ENCODE measurements around the gene NRF1. TPM values are rescaled to one million over a fixed set of nuclear protein-coding genes. Genes with fewer than 3 reads are reported as not detected.

Gene NRF1
- polyA plus RNA-seq, 2 of the 4 experiments (the other 2 are of a cell fraction), result 11.2 to 18.5 TPM

DNA sequence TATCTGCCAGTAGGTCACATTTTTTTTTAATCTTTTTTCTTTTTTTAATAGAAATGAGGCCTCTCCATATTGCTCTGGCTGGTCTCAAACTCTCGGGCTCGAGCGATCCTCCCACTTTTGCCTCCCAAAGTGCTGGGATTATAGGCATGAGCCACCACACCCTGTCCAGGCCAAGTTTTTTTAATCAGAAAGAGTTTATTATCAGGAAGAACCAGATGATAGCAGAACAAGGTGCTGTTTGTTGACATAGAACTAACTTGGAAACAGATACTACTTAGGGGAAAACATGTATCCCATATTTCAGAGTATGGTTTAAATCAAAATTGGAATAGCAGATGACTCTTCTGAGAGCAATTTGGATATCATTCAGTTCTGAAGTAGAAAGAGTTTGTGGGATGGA is 118.6 kb downstream of the NRF1 start (continued):
- no peak for TF ChIP-seq RFX5 (IDR thresholded peaks at IDR 0.05)

DNA sequence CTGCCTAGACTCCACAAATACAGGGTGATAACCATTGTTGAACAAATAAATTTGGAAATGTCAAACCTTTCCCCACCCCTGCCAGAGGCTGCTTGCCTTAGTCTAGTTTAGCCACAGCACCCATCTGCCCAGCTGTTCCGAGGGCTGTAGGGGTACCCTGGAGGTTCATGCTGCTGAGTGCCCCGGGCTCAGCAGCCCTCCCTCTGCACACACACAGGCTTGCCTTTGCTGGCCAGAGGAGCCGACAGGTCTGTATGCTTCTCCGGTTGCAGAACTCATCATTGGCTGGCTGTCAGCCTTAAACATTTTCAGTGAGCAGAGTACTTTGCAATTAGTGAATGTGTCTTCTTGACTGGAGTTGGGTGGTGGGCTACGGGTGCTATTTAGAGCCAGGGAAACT is 122.9 kb downstream of the NRF1 start:
- no peak overlapping the region for H3K4me2 ChIP-seq
- no peaks in the 10 kb centered on the region for H3K4me1 ChIP-seq
- H3K4me3 ChIP-seq, result no peak overlapping the region
- H3K27ac ChIP-seq, result no peak overlapping the region
- POLR2A ChIA-PET, result no interaction called here
- peak in 1 of 2 experiments; percentile 23; a peak in 1 of 6 replicates for ATAC-seq
- WGBS (ENCODE audit: missing lambda C conversion rate), result 94% methylated on average over 5 of the region's 5 CpGs
- H3K9me3 ChIP-seq, result no peaks in the 10 kb centered on the region
- no peak for DNase-seq (ENCODE audit: low read depth in 1 of 2, low spot score in 1 of 2)
- CTCF ChIA-PET, result interaction anchor here (0.7 to 0.9 kb wide), 2 partner anchors 69 to 276 kb away, joined by 3 read pairs; no protein-coding TSS in a partner anchor
- no peak for FAIRE-seq
- TF ChIP-seq, protein P1, sequence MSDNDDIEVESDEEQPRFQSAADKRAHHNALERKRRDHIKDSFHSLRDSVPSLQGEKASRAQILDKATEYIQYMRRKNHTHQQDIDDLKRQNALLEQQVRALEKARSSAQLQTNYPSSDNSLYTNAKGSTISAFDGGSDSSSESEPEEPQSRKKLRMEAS (IDR thresholded peaks at IDR 0.05), result no peak
- no peak for TF ChIP-seq EP300 (IDR thresholded peaks at IDR 0.05)
- no peak for TF ChIP-seq RCOR1 (IDR thresholded peaks at IDR 0.05; ENCODE audit: low read depth, low read length)
- no peak for TF ChIP-seq ESRRA (IDR thresholded peaks at IDR 0.05; ENCODE audit: borderline replicate concordance, low read length)

DNA sequence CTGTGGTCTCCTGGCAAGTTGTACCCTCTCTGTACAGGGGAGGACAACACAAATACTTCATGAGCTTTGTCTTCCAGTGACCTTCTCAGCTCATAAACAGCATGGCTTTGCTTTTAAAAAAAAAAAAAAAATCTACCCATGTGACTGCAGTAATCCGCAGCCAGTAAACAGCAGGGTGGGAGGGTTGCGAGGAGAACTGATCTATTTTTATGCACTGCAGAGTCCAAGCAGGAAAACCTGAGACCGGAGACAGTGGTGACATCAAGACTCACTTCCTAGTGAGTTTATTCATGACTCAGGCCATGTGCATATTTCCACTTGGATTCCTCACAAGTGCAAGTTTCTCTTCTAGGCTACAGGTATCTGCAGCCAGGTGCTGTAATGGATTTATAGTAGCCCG is 127.9 kb downstream of the NRF1 start:
- DNase-seq (ENCODE audit: low read depth in 1 of 2, low spot score in 1 of 2) (no peak), ATAC-seq (no peak), FAIRE-seq (no peak)
- WGBS (ENCODE audit: missing lambda C conversion rate), result 82% methylated on average over 4 of the region's 4 CpGs
- Histone ChIP-seq H3K4me3 (no peak overlapping the region), H3K4me1 (no peaks in the 10 kb centered on the region), H3K27ac (no peak overlapping the region), H3K4me2 (no peak overlapping the region), H3K9me3 (no peaks in the 10 kb centered on the region)
- TF ChIP-seq, protein P1 (IDR thresholded peaks at IDR 0.05), result no peak
- TF ChIP-seq HOXA7 (CRISPR knock-in tag; IDR thresholded peaks at IDR 0.05) (no peak), NFE2L2 (conservative IDR thresholded peaks at IDR 0.05; ENCODE audit: low read length) (no peak), SREBF2 (IDR thresholded peaks at IDR 0.05) (no peak), JUN (IDR thresholded peaks at IDR 0.05) (no peak)
- TF ChIP-seq, protein P2, sequence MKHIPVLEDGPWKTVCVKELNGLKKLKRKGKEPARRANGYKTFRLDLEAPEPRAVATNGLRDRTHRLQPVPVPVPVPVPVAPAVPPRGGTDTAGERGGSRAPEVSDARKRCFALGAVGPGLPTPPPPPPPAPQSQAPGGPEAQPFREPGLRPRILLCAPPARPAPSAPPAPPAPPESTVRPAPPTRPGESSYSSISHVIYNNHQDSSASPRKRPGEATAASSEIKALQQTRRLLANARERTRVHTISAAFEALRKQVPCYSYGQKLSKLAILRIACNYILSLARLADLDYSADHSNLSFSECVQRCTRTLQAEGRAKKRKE (CRISPR knock-in tag; IDR thresholded peaks at IDR 0.05; ENCODE audit: low read depth), result no peak
- TF ChIP-seq, protein P3, sequence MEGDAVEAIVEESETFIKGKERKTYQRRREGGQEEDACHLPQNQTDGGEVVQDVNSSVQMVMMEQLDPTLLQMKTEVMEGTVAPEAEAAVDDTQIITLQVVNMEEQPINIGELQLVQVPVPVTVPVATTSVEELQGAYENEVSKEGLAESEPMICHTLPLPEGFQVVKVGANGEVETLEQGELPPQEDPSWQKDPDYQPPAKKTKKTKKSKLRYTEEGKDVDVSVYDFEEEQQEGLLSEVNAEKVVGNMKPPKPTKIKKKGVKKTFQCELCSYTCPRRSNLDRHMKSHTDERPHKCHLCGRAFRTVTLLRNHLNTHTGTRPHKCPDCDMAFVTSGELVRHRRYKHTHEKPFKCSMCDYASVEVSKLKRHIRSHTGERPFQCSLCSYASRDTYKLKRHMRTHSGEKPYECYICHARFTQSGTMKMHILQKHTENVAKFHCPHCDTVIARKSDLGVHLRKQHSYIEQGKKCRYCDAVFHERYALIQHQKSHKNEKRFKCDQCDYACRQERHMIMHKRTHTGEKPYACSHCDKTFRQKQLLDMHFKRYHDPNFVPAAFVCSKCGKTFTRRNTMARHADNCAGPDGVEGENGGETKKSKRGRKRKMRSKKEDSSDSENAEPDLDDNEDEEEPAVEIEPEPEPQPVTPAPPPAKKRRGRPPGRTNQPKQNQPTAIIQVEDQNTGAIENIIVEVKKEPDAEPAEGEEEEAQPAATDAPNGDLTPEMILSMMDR (IDR thresholded peaks at IDR 0.05), result no peak
- TF ChIP-seq, protein P4, sequence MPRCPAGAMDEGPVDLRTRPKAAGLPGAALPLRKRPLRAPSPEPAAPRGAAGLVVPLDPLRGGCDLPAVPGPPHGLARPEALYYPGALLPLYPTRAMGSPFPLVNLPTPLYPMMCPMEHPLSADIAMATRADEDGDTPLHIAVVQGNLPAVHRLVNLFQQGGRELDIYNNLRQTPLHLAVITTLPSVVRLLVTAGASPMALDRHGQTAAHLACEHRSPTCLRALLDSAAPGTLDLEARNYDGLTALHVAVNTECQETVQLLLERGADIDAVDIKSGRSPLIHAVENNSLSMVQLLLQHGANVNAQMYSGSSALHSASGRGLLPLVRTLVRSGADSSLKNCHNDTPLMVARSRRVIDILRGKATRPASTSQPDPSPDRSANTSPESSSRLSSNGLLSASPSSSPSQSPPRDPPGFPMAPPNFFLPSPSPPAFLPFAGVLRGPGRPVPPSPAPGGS (IDR thresholded peaks at IDR 0.05), result no peak
- CTCF ChIA-PET, result interaction anchor here (0.6 to 1.8 kb wide), 3 partner anchors 21 to 270 kb away, joined by 3 to 6 read pairs (median 4); no protein-coding TSS in a partner anchor
- POLR2A ChIA-PET, result no interaction called here

DNA sequence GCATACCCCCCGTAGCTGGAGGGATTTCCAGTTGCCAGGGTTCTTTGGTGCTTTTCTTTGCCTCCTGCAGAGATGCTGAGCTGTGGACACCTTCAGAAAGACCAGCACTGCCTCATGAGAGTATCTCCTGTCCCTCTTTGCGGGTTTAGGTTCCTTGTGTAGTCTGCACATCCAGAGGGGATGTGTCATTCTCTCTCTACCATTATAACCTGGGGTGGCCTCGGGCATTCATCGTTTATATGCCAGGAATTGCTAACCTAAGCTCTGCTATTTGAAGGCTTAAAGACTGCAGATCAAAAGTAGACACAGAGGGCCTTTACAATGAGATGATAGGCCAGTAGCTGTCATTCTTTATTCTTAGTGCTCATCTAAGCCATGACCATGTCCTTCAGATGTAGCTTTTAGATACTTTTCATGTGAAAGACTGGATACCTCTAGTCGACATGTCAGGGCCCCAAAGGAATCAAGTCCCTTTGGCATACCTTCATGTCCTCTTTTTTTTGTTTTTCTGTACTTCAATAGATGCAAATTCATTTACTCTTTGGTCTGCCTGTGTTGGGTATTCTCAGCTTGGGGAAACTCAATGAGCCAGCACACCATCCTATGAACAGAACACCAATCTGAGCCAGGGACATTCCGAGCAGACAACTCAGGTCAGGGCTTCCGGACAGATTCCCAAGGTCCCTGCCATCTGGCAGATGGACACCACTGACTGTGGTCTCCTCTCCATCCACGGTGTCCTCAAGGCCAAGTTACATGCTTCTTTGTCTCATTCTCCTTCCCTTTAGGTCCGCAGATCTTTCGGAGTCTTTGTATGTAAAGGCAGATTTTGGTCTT is 129.3 kb downstream of the NRF1 start:
- ChIA-PET CTCF (interaction anchor here (1.1 to 1.2 kb wide), 2 partner anchors 10 to 76 kb away, joined by 3 read pairs; no protein-coding TSS in a partner anchor), POLR2A (no interaction called here)
- FAIRE-seq, result no peak
- TF ChIP-seq, protein P5, sequence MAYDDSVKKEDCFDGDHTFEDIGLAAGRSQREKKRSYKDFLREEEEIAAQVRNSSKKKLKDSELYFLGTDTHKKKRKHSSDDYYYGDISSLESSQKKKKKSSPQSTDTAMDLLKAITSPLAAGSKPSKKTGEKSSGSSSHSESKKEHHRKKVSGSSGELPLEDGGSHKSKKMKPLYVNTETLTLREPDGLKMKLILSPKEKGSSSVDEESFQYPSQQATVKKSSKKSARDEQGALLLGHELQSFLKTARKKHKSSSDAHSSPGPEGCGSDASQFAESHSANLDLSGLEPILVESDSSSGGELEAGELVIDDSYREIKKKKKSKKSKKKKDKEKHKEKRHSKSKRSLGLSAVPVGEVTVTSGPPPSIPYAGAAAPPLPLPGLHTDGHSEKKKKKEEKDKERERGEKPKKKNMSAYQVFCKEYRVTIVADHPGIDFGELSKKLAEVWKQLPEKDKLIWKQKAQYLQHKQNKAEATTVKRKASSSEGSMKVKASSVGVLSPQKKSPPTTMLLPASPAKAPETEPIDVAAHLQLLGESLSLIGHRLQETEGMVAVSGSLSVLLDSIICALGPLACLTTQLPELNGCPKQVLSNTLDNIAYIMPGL (CRISPR knock-in tag; IDR thresholded peaks at IDR 0.05; ENCODE audit: borderline replicate concordance), result no peak
- TF ChIP-seq ZC3H11A (IDR thresholded peaks at IDR 0.05), result no peak
- no peak for TF ChIP-seq GATA3 (IDR thresholded peaks at IDR 0.05; ENCODE audit: borderline replicate concordance)
- TF ChIP-seq JUNB (IDR thresholded peaks at IDR 0.05), result no peak
- no peak for TF ChIP-seq ZFP36 (IDR thresholded peaks at IDR 0.05; ENCODE audit: borderline replicate concordance, partially characterized antibody)
- TF ChIP-seq RNF2 (IDR thresholded peaks at IDR 0.05; ENCODE audit: borderline replicate concordance, low read depth), result no peak
- TF ChIP-seq FOXS1 (CRISPR knock-in tag; IDR thresholded peaks at IDR 0.05), result no peak
- TF ChIP-seq, protein P6, sequence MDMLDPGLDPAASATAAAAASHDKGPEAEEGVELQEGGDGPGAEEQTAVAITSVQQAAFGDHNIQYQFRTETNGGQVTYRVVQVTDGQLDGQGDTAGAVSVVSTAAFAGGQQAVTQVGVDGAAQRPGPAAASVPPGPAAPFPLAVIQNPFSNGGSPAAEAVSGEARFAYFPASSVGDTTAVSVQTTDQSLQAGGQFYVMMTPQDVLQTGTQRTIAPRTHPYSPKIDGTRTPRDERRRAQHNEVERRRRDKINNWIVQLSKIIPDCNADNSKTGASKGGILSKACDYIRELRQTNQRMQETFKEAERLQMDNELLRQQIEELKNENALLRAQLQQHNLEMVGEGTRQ (IDR thresholded peaks at IDR 0.05), result no peak
- no peak for TF ChIP-seq EHF (CRISPR knock-in tag; IDR thresholded peaks at IDR 0.05)
- TF ChIP-seq, protein P7, sequence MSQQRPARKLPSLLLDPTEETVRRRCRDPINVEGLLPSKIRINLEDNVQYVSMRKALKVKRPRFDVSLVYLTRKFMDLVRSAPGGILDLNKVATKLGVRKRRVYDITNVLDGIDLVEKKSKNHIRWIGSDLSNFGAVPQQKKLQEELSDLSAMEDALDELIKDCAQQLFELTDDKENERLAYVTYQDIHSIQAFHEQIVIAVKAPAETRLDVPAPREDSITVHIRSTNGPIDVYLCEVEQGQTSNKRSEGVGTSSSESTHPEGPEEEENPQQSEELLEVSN (IDR thresholded peaks at IDR 0.05; ENCODE audit: borderline replicate concordance, low read depth), result no peak
- TF ChIP-seq EP300 (IDR thresholded peaks at IDR 0.05), result no peak
- TF ChIP-seq PHF8 (IDR thresholded peaks at IDR 0.05; ENCODE audit: borderline replicate concordance, low read depth), result no peak

More for the DNA sequence above, 129.3 kb downstream of the NRF1 start:
- Histone ChIP-seq H3K4me3 (no peak overlapping the region), H3K9me3 (no peaks in the 10 kb centered on the region), H3K4me2 (no peak overlapping the region), H3K4me1 (no peaks in the 10 kb centered on the region), H3K27ac (no peak overlapping the region)
- DNase-seq (ENCODE audit: low read depth in 1 of 2, low spot score in 1 of 2) (no peak), ATAC-seq (no peak)
- 92% methylated on average over 10 of the region's 10 CpGs for WGBS (ENCODE audit: missing lambda C conversion rate)

All from A549 (cell line).